GM12878 (cell line): ENCODE results near the gene MLF1. TPM values are rescaled to one million over a fixed set of nuclear protein-coding genes. Genes with fewer than 3 reads are reported as not detected.

Experiments used
- ATAC-seq: fragments of 200-7000 bp; cut with Tn5 transposase; 3 replicates; pipeline ENCODE4 v1.9.1; 2020; ENCODE audit warnings: mild to moderate bottlenecking, moderate library complexity
- BruUV-seq: library from RNA; stranded (reverse); fragments of 400-500 nt; replicated peaks from 2 replicates; lab custom pipeline; 2021; lab: Mats Ljungman, UMichigan
- CTCF ChIA-PET: fragments of 300-600 bp; sonication (Branson Sonifier 250); formaldehyde crosslinking; extraction: SDS; loops from one replicate; lab custom pipeline; 2021; ENCODE audit warnings: inconsistent platforms; lab: Yijun Ruan, JAX
- POLR2A ChIA-PET: fragments of 350-600 bp; formaldehyde crosslinking; extraction: SDS; loops from one replicate; lab custom pipeline; 2021; ENCODE audit warnings: inconsistent platforms; lab: Charles Lee
- RAD21 ChIA-PET: fragments of 300-600 bp; sonication (Branson Sonifier 250); formaldehyde crosslinking; loops from one replicate; lab custom pipeline; 2023; ENCODE audit warnings: antibody characterized with exemption; ENCODE audit not compliant: unreplicated experiment; lab: Charles Lee
- SMC1A ChIA-PET: fragments of 300-600 bp; sonication (Branson Sonifier 250); formaldehyde crosslinking; loops from one replicate; lab custom pipeline; 2023; ENCODE audit not compliant: unreplicated experiment, uncharacterized antibody; lab: Charles Lee
- DNase-seq: peaks from one replicate; pipeline ENCODE4 v3.0.0-alpha.2; 2011; ENCODE audit warnings: low read depth, low spot score
- FAIRE-seq: peaks from 3 replicates; lab custom pipeline; 2011; peaks lifted over from hg19 to GRCh38; lab: Jason Lieb, UNC
- H2AFZ ChIP-seq: 2 replicates; pipeline ENCODE4 v1.6.0; 2011; ENCODE audit warnings: low read depth, low read length, control low read depth; ENCODE audit not compliant: control insufficient read depth
- H3K27ac ChIP-seq: 2 replicates; pipeline ENCODE4 v1.5.1; 2011; ENCODE audit warnings: control low read depth; ENCODE audit not compliant: control insufficient read depth, insufficient read depth
- H3K27me3 ChIP-seq, 2 experiments: replicated peaks in 1 of 2; 2 replicates each; pipeline versions ENCODE4 v1.6.0 to v1.6.1; 2011; ENCODE audit warnings: low read length in 1 of 2; ENCODE audit not compliant: control insufficient read depth in 2 of 2, insufficient read depth in 2 of 2
- H3K36me3 ChIP-seq, 2 experiments: 2 replicates each; pipeline ENCODE4 v1.5.1; 2011; ENCODE audit warnings: low read length in 1 of 2; ENCODE audit not compliant: control insufficient read depth in 2 of 2, insufficient read depth in 2 of 2
- H3K4me1 ChIP-seq: 2 replicates; pipeline ENCODE4 v1.6.1; 2011; ENCODE audit warnings: mild to moderate bottlenecking, low read length, moderate library complexity, mixed read lengths; ENCODE audit not compliant: control insufficient read depth, insufficient read depth
- H3K4me2 ChIP-seq: 2 replicates; pipeline ENCODE4 v1.6.0; 2011; ENCODE audit warnings: control low read depth; ENCODE audit not compliant: control insufficient read depth, insufficient read depth
- H3K4me3 ChIP-seq: fragments of 200-600 bp; sonication (generic); 2 replicates; pipeline ENCODE4 v1.5.1; 2016
- H3K79me2 ChIP-seq: 2 replicates; pipeline ENCODE4 v1.6.0; 2011; ENCODE audit warnings: low read length; ENCODE audit not compliant: control insufficient read depth, insufficient read depth
- H3K9ac ChIP-seq: 2 replicates; pipeline ENCODE4 v1.8.0; 2011; ENCODE audit warnings: low read length, control low read depth, mixed read lengths; ENCODE audit not compliant: control insufficient read depth, insufficient read depth
- H3K9me3 ChIP-seq: replicated peaks from 3 replicates; pipeline ENCODE4 v1.5.1; 2011; ENCODE audit warnings: mild to moderate bottlenecking, low read length; ENCODE audit not compliant: control insufficient read depth, insufficient read depth
- H4K20me1 ChIP-seq: 2 replicates; pipeline ENCODE4 v1.6.0; 2011; ENCODE audit not compliant: control insufficient read depth, insufficient read depth
- BCL3 ChIP-seq: IDR thresholded peaks from 2 replicates; pipeline ENCODE4 v1.6.1; 2011; ENCODE audit warnings: borderline replicate concordance, low read depth, mild to moderate bottlenecking, moderate library complexity, low read length; ENCODE audit not compliant: insufficient read depth, poor library complexity, severe bottlenecking
- CHD2 ChIP-seq: IDR thresholded peaks from 2 replicates; pipeline ENCODE4 v1.6.1; 2011; ENCODE audit warnings: low read depth, low read length, improper control_type of control experiment, borderline replicate concordance
- E2F4 ChIP-seq: IDR thresholded peaks from 2 replicates; pipeline ENCODE4 v1.6.1; 2012; ENCODE audit warnings: low read depth, low read length, improper control_type of control experiment
- MTA2 ChIP-seq: fragments of 450-650 bp; IDR thresholded peaks from 2 replicates; pipeline ENCODE4 v1.6.1; 2016; ENCODE audit warnings: low read depth, mild to moderate bottlenecking, moderate library complexity
- MYC ChIP-seq: IDR thresholded peaks from 2 replicates; pipeline ENCODE4 v1.6.1; 2011; ENCODE audit warnings: mild to moderate bottlenecking, low read length, moderate library complexity, inconsistent platforms; ENCODE audit not compliant: insufficient read depth, insufficient replicate concordance, insufficient read length, severe bottlenecking
- SREBF2 ChIP-seq: IDR thresholded peaks from 2 replicates; pipeline ENCODE4 v1.6.1; 2012; ENCODE audit warnings: mild to moderate bottlenecking, low read length
- WGBS: methylation state at CpG from one replicate; pipeline ENCODE4 v1.1.6; 2016; ENCODE audit warnings: low lambda C conversion rate; ENCODE audit not compliant: insufficient replicate concordance, insufficient coverage; ENCODE audit errors: missing lambda C conversion rate; 5-methylcytosine and 5-hydroxymethylcytosine counted together
- in situ Hi-C: fragments of 300-500 bp; cut with MboI; formaldehyde crosslinking; loops from 9 replicates; pipeline ENCODE4 v1.14.3; 2018; ENCODE audit warnings: mixed read lengths
- intact Hi-C: fragments of 100-400 bp; cut with micrococcal nuclease; formaldehyde crosslinking; loops from one replicate; pipeline ENCODE4 v1.14.2; 2022; ENCODE audit not compliant: unreplicated experiment
- polyA plus RNA-seq, 11 experiments: library from polyadenylated mRNA; depleted of rRNA in 4 of 11; unstranded in 6 of 11; stranded (reverse) in 5 of 11; fragments of >200 nt; fragmentation: Nextera tagmentation in 4 of 11; fragmentation: Illumina TruSeq in 1 of 11; extraction: Ambion mirVana in 4 of 11; extraction: Trizol in 1 of 11; gene quantifications; 1 replicate in 1 of 11; 2 replicates in 10 of 11; pipeline versions ENCODE4 v1.2.1 to v1.2.3, GENCODE V29; 2011 to 2016; ENCODE audit warnings: inconsistent platforms in 2 of 11, missing spikeins in 2 of 11, low read depth in 1 of 11
- total RNA-seq, 4 experiments: library from RNA; depleted of rRNA in 3 of 4; stranded (reverse); fragments of >200 nt in 3 of 4; fragmentation: Illumina TruSeq in 1 of 4; extraction: Trizol in 1 of 4; gene quantifications; 2 replicates each; pipeline versions ENCODE4 v1.2.1 to v1.2.3, GENCODE V29; 2013 to 2021

The MLF1 gene
- total and polyA plus RNA-seq, 10 of the 15 experiments (the other 5 are each of a cell fraction or from before 2014, with no cell fraction given): 0.19 to 0.69 (median 0.40) TPM; not detected in 2

- TF ChIP-seq MYC: no peak
- no peak for TF ChIP-seq SREBF2
- TF ChIP-seq E2F4: no peak
- no peak for TF ChIP-seq BCL3
Observed at GRCh38 chr3:158552124-158552523, 18.9 kb upstream of the MLF1 start (continued).

GRCh38 chr3:158559504-158559903, 11.5 kb upstream of the MLF1 start:
- no peak overlapping the region for H3K4me3 ChIP-seq
- H3K27me3 ChIP-seq: no peaks in the 10 kb centered on the region; a peak in 1 of 4 replicates
- CTCF ChIA-PET: interaction anchor here (1.3 kb wide), 1 partner anchor 11 kb away, joined by 4 read pairs; no protein-coding TSS in a partner anchor
- H3K4me2 ChIP-seq: no peak overlapping the region
- SMC1A ChIA-PET: no interaction called here
- no peak overlapping the region for H3K9ac ChIP-seq
- no peaks in the 10 kb centered on the region for H3K4me1 ChIP-seq
- ATAC-seq: no peak
- POLR2A ChIA-PET: no interaction called here
- WGBS: 46% methylated on average over 4 of the region's 4 CpGs
- in situ Hi-C loops (no loop called here), intact Hi-C loops (no loop called here)
- H3K79me2 ChIP-seq: no peaks in the 10 kb centered on the region
- BruUV-seq: no TSS peak
- FAIRE-seq: no peak
- H3K27ac ChIP-seq: no peak overlapping the region
- H4K20me1 ChIP-seq: no peaks in the 10 kb centered on the region
- RAD21 ChIA-PET: no interaction called here
- TF ChIP-seq CHD2: no peak
- TF ChIP-seq MTA2: no peak
- no peak overlapping the region for H2AFZ ChIP-seq
- no peak for DNase-seq
- no peaks in the 10 kb centered on the region for H3K36me3 ChIP-seq
- no peaks in the 10 kb centered on the region; the same call in 2 of the 3 replicates for H3K9me3 ChIP-seq
